Fibroblast of peridontal ligament (primary cell): ENCODE data around the gene PIGT.
"Not testable (repeated sequence)": the region's sequence is repeated elsewhere in the genome, so short reads cannot be mapped to it uniquely, and the experiment has no call there.

Experiments used
- DNase-seq: peaks from one replicate; pipeline ENCODE4 v3.0.0-alpha.2; 2010; ENCODE audit errors: extremely low read depth

Gene PIGT

DNA sequence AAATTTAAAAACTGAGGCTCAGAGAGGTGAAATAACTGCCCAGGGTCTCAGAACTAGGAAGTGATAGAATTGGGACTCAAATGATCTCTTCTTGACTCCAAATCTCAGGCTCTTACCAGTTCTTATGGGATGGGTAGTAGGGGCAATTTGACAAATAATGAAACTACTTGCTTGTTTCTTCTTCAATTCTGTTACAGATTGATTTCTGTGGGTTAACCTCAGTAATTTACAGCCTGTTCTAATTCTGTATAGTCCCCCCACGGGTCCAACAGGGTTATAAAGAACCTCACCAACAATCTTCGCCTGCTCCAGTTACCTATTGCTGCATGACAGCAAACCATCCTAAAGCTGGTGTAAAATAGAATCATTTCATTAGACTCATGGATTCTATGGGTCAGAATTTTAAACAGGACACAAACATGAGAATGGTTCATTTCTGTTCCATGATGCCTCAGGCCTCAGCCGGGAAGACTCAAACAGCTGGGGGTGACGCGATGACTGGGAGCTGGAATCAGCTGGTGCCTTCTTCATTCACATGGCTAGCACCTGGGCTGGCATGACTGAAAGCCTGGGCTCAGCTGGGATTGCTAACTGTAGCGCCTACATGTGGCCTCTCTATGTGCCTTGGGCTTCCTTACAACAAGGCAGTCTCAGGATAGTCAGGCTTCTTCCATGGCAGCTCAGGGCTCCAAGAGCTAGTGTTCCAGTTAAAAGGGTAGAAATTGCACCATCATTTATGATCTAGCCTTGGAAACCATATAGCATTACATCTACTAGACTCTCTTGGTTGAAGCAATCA lies 47.0 kb downstream of the PIGT start:
- DNase-seq = no peak

DNA sequence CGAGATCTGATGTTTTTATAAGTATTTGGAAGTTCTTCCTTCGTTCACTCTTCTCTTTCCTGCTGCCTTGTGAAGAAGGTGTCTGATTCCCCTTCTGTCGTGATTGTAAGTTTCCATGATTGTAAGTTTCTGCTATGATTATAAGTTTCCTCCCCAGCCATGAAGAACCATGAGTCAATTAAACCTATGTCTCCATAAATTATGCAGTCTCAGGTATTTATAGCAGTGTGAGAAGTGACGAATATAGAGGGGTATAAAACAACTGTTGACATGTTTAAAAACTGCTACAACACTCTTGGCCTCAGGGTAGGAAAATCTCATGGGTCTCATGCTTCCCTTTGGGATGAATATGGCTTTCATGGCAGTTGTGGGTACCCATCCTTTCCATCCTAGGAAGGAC lies 47.8 kb downstream of the PIGT start:
- no peak for DNase-seq

DNA sequence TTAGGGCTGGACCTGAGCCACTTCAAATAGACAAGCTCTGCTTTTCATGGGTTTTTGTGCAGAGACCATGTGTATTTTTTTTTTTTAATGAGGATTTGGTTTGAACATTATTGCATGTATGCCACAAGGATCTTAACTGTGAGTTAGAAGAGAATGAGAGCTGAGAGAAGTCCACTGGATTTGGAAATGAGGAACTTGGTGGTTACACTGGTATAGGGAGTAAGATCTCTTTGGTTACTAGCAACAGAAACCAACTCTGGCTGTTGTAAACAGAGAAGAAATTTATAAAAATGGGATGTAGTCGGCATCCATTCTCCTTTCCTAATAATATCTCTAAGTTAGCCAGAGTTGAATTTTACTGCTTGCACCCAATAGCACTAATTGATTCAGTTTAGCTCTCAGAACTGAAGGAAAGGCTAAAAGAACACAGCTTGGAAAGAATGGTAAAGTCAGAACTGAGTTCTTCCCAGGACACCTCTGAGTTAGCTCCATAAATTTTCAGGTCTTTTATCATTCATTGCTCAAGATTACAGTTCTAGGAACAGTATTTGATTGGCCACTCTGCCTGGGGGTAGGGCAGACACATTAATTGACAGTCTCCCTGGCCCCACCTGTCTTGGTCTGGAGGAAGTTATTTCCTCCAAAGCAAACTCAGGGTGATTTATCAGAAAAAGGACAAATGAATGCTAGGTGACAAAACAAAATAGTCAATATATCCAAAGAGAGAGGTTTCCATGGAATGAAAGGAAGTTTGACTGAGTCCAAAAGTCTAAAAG lies 49.7 kb downstream of the PIGT start:
- no peak for DNase-seq

DNA sequence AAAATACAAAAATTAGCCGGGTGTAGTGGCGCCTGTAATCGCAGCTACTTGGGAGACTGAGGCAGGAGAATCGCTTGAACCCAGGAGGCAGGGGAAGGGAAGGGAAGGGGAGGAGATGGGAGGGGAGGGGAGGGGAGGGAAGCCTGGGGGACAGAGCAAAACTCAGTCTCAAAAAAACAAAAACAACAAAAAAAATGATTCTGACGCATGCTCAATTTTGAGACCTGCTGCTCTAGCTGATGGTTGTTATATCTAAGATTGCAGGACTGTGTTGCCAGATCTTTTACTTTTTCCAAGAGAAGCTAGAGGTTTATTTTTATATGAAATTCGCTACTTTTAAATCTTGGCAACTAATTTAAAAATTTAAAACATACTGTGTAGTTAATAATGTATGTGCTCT lies 51.2 kb downstream of the PIGT start:
- DNase-seq = no peak

GRCh38 chr20:45467861-45468260 lies 51.9 kb downstream of the PIGT start:
- DNase-seq = no peak

GRCh38 chr20:45469336-45470261 lies 53.7 kb downstream of the PIGT start, which contains the start of gene WFDC2:
TSS of gene WFDC2 (plus strand) at chr20:45469753. CDS start at chr20:45469782, 29 bp downstream.
- no peak for DNase-seq

DNA sequence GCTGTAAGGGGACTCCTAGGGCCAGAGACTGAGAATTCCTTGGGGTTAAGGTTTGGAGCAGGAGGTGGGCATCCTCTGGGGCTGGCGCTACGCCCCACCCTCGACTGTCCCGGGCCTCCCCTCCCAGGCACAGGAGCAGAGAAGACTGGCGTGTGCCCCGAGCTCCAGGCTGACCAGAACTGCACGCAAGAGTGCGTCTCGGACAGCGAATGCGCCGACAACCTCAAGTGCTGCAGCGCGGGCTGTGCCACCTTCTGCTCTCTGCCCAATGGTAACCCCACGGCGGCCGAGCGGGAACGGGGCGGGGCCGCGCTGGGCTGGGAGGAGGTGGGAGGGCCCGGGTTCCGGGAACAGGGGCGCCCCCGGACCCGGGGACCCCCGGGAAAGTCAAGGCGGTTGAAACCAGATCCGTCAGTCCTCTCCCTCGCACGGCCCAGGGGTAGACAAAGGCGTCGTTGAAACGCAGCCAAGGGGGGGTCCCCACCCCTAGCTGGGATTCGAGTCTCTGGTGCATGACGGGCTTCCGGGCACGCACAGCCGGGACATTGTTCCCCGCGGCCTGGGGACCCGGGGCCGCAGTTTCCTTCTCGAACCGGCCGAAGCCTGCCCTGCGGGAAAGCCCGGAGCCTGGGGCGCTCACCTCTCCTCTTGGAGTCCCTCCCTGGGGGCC lies 54.5 kb downstream of the PIGT start:
- peak; percentile 8 for DNase-seq

- peak; percentile 12 for DNase-seq
Measured at GRCh38 chr20:45470937-45471336, 55.0 kb downstream of the PIGT start.

DNA sequence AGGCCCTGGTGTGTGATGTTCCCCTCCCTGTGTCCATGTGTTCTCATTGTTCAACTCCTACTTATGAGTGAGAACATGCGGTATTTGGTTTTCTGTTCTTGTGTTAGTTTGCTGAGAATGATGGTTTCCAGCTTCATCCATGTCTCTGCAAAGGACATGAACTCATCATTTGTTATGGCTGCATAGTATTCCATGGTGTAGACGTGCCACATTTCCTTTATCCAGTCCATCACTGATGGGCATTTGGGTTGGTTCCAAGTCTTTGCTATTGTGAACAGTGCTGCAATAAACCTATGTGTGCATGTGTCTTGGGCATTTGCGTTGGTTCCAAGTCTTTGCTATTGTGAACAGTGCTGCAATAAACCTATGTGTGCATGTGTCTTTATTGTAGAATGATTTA lies 56.3 kb downstream of the PIGT start:
- DNase-seq = not testable (repeated sequence)
